HCT116 (cell line): ENCODE results near the gene PISD.

ENCODE experiments used
- ATF3 ChIP-seq: IDR thresholded peaks from 2 replicates; pipeline ENCODE4 v1.6.1; 2012
- EZH2phosphoT487 ChIP-seq: fragments of 200-600 bp; IDR thresholded peaks from 2 replicates; pipeline ENCODE4 v1.6.1; 2018; ENCODE audit warnings: antibody characterized with exemption, borderline replicate concordance
- FOSL1 ChIP-seq: IDR thresholded peaks from 2 replicates; pipeline ENCODE4 v1.6.1; 2012; ENCODE audit warnings: low read depth
- MAX ChIP-seq: IDR thresholded peaks from 2 replicates; pipeline ENCODE4 v1.6.1; 2012
- POLR2A ChIP-seq: IDR thresholded peaks from 2 replicates; pipeline ENCODE4 v1.7.0; 2011; ENCODE audit warnings: borderline replicate concordance; ENCODE audit not compliant: insufficient read depth, insufficient read length; ENCODE audit errors: extremely low read depth
- POLR2AphosphoS5 ChIP-seq: IDR thresholded peaks from 2 replicates; pipeline ENCODE4 v1.6.1; 2011; ENCODE audit warnings: mild to moderate bottlenecking, low read depth, low read length, moderate library complexity
- RAD21 ChIP-seq: IDR thresholded peaks from 2 replicates; pipeline ENCODE4 v1.6.1; 2012; ENCODE audit warnings: low read depth, mild to moderate bottlenecking
- SIN3A ChIP-seq: IDR thresholded peaks from 2 replicates; pipeline ENCODE4 v1.6.1; 2012; ENCODE audit warnings: low read depth
- YY1 ChIP-seq: IDR thresholded peaks from 2 replicates; pipeline ENCODE4 v1.6.1; 2011; ENCODE audit warnings: low read length, low read depth, moderate library complexity, mild to moderate bottlenecking; ENCODE audit not compliant: insufficient replicate concordance; ENCODE audit errors: extremely low read depth
- ZFX ChIP-seq: fragments of 450-650 bp; IDR thresholded peaks from 2 replicates; pipeline ENCODE4 v1.6.1; 2017
- TF ChIP-seq, protein P1 (sequence below), 3 experiments: fragments of 200-600 bp in 1 of 3; sonication (generic) in 1 of 3; IDR thresholded peaks in 2 of 3; conservative IDR thresholded peaks in 1 of 3; 2 replicates each; pipeline ENCODE4 v1.5.1; 2012 to 2017; ENCODE audit warnings: low read depth in 2 of 3, low read length in 2 of 3, antibody characterized with exemption in 1 of 3, borderline replicate concordance in 1 of 3, control low read depth in 1 of 3, mild to moderate bottlenecking in 1 of 3, mixed read lengths in 1 of 3, mixed run types in 1 of 3, moderate library complexity in 1 of 3; ENCODE audit not compliant: insufficient read depth in 1 of 3

DNA sequence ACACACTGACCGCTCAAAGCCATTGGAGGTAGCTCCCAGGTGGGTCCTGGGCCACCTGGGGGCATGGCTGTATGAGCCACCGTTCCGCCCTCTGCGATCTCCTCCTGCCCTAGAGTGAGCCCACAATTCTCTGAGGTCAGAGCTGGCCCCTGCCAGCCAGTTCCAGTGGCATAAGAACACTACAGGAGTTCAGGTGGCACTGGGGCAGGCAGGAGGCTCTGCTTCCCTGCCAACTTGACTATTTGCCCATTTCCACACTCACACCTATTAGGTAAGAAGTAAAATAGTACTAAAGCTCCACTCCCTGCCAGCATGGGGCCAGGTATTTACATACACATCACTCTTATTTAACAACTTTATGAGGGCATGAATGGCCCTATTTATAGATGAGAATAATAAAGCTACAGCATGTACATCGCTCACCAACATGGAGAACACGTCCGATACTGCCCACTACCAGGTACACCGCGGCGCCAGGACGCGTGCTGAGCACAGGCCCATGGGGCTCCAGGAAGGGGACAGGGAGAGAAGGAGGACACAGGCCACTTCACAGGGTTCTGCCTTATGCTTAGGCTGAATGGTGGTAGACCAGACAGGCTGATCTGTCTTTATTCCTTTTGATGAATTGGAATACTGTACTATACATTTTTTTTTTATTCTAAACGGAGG is 26.2 kb downstream of the PISD start:
- TF ChIP-seq RAD21 = no peak
- no peak for TF ChIP-seq POLR2A
- TF ChIP-seq MAX = no peak
- TF ChIP-seq, protein P1, sequence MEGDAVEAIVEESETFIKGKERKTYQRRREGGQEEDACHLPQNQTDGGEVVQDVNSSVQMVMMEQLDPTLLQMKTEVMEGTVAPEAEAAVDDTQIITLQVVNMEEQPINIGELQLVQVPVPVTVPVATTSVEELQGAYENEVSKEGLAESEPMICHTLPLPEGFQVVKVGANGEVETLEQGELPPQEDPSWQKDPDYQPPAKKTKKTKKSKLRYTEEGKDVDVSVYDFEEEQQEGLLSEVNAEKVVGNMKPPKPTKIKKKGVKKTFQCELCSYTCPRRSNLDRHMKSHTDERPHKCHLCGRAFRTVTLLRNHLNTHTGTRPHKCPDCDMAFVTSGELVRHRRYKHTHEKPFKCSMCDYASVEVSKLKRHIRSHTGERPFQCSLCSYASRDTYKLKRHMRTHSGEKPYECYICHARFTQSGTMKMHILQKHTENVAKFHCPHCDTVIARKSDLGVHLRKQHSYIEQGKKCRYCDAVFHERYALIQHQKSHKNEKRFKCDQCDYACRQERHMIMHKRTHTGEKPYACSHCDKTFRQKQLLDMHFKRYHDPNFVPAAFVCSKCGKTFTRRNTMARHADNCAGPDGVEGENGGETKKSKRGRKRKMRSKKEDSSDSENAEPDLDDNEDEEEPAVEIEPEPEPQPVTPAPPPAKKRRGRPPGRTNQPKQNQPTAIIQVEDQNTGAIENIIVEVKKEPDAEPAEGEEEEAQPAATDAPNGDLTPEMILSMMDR (IDR thresholded peaks at IDR 0.05 in 2 of 3, conservative IDR thresholded peaks at IDR 0.05 in 1 of 3; ENCODE audit: borderline replicate concordance in 1 of 3, insufficient read depth in 1 of 3, low read depth in 2 of 3, low read length in 2 of 3) = no peak
- no peak for TF ChIP-seq ZFX
- no peak for TF ChIP-seq YY1
- no peak for TF ChIP-seq FOSL1
- no peak for TF ChIP-seq EZH2phosphoT487
- TF ChIP-seq SIN3A = no peak
- TF ChIP-seq ATF3 = no peak
- TF ChIP-seq POLR2AphosphoS5 = no peak
